HG02610 (cell line): ENCODE results near the gene ENOX1.

Experiments
- ATAC-seq: cut with Tn5 transposase; IDR thresholded peaks from one replicate; pipeline ENCODE4 v1.9.1; 2021; ENCODE audit warnings: mild to moderate bottlenecking, moderate library complexity; ENCODE audit not compliant: unreplicated experiment

Gene ENOX1

GRCh38 chr13:43749503-43749902 lies 37.3 kb downstream of the ENOX1 start:
- ATAC-seq = no peak

GRCh38 chr13:43744261-43745031 lies 42.3 kb downstream of the ENOX1 start:
- no peak for ATAC-seq

GRCh38 chr13:43742911-43743310 lies 43.9 kb downstream of the ENOX1 start:
- no peak for ATAC-seq

- no peak for ATAC-seq
Measured at GRCh38 chr13:43737392-43737923, 49.3 kb downstream of the ENOX1 start.

- ATAC-seq = no peak
Measured at GRCh38 chr13:43732726-43733125, 54.0 kb downstream of the ENOX1 start.

- no peak for ATAC-seq
Measured at GRCh38 chr13:43731296-43731695, 55.5 kb downstream of the ENOX1 start.

GRCh38 chr13:43730642-43731041 lies 56.1 kb downstream of the ENOX1 start:
- ATAC-seq = no peak

- ATAC-seq = no peak
Measured at GRCh38 chr13:43728421-43728820, 58.4 kb downstream of the ENOX1 start.

- no peak for ATAC-seq
Measured at GRCh38 chr13:43727856-43728255, 58.9 kb downstream of the ENOX1 start.

- no peak for ATAC-seq
Measured at GRCh38 chr13:43725460-43725859, 61.3 kb downstream of the ENOX1 start.

- no peak for ATAC-seq
Measured at GRCh38 chr13:43720780-43721397, 65.9 kb downstream of the ENOX1 start.

GRCh38 chr13:43698758-43699157 lies 88.0 kb downstream of the ENOX1 start:
- ATAC-seq = no peak

GRCh38 chr13:43698009-43698408 lies 88.8 kb downstream of the ENOX1 start:
- ATAC-seq = peak; percentile 77

GRCh38 chr13:43697323-43697722 lies 89.4 kb downstream of the ENOX1 start:
- ATAC-seq = no peak

- ATAC-seq = no peak
Measured at GRCh38 chr13:43694146-43694664, 92.6 kb downstream of the ENOX1 start.

- ATAC-seq = no peak
Measured at GRCh38 chr13:43693639-43694038, 93.1 kb downstream of the ENOX1 start.

GRCh38 chr13:43688227-43688907 lies 98.4 kb downstream of the ENOX1 start:
- no peak for ATAC-seq

GRCh38 chr13:43687038-43687437 lies 99.7 kb downstream of the ENOX1 start:
- ATAC-seq = no peak

GRCh38 chr13:43686557-43686956 lies 100.2 kb downstream of the ENOX1 start:
- no peak for ATAC-seq

- no peak for ATAC-seq
Measured at GRCh38 chr13:43684963-43685725, 101.6 kb downstream of the ENOX1 start.

GRCh38 chr13:43682701-43683100 lies 104.1 kb downstream of the ENOX1 start:
- ATAC-seq = no peak
